ENCODE measurements around the gene HJURP.

DNA sequence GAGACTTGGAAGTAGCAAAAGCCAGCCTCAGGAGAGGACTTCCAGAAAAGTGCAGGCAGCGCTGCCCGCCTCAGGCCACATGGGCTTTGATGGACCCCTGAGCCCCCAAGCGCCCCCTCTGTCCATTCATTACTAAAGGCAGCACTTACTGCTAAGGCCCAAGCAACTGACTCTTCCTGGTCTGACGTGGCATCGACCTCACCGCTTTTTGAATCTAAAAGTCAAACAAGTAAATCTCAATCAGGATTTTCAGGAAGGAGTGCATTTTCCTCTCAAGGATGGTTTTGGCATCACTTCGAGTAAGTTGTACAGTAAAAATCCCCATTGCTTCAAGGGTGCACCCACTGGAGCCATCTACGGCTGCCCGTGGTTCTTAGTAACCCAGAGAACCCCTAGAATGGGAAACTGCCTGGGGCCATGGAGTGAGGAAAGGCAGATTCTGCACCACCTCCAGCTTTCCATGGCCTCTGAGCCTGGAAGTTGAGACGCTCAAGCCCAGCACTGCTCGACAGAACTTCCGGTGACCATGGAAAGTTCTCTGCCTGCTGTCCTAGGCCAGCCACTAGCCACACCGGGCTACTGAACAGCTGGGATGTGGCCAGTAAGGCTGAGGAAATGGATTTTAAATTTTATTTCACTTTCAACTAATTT is 7.0 kb downstream of the HJURP start:
- TF ChIP-seq, protein P1, sequence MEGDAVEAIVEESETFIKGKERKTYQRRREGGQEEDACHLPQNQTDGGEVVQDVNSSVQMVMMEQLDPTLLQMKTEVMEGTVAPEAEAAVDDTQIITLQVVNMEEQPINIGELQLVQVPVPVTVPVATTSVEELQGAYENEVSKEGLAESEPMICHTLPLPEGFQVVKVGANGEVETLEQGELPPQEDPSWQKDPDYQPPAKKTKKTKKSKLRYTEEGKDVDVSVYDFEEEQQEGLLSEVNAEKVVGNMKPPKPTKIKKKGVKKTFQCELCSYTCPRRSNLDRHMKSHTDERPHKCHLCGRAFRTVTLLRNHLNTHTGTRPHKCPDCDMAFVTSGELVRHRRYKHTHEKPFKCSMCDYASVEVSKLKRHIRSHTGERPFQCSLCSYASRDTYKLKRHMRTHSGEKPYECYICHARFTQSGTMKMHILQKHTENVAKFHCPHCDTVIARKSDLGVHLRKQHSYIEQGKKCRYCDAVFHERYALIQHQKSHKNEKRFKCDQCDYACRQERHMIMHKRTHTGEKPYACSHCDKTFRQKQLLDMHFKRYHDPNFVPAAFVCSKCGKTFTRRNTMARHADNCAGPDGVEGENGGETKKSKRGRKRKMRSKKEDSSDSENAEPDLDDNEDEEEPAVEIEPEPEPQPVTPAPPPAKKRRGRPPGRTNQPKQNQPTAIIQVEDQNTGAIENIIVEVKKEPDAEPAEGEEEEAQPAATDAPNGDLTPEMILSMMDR (IDR thresholded peaks at IDR 0.05): no peak
- no peak for TF ChIP-seq EZH2phosphoT487 (IDR thresholded peaks at IDR 0.05)
- no peak for TF ChIP-seq EZH2 (IDR thresholded peaks at IDR 0.05)

Data from neural progenitor cell (in vitro differentiated cells).